Endothelial cell of umbilical vein (primary cell): ENCODE data around the gene ZNF652. TPM values are rescaled to one million over a fixed set of nuclear protein-coding genes. Genes with fewer than 3 reads are reported as not detected.

Experiments
- BruUV-seq: library from RNA; stranded (reverse); fragments of 400-500 nt; replicated peaks from 2 replicates; lab custom pipeline; 2021; lab: Mats Ljungman, UMichigan
- CTCF ChIA-PET: fragments of 300-600, 350-600 bp; sonication (Branson Sonifier 250); formaldehyde crosslinking; loops from one replicate; lab custom pipeline; 2021; ENCODE audit warnings: antibody characterized with exemption, inconsistent platforms; lab: Charles Lee
- POLR2A ChIA-PET: fragments of 300-600, 350-600 bp; sonication (Branson Sonifier 250); formaldehyde crosslinking; loops from one replicate; lab custom pipeline; 2021; ENCODE audit warnings: antibody characterized with exemption, inconsistent platforms; lab: Charles Lee
- DNase-seq: peaks from one replicate; pipeline ENCODE4 v3.0.0-alpha.2; 2011; ENCODE audit warnings: low read depth, low spot score
- FAIRE-seq: peaks from 2 replicates; lab custom pipeline; 2011; peaks lifted over from hg19 to GRCh38; lab: Jason Lieb, UNC
- H2AFZ ChIP-seq: 2 replicates; pipeline ENCODE4 v1.6.0; 2012; ENCODE audit warnings: low read depth, low read length, control low read depth, inconsistent platforms
- H3K27ac ChIP-seq: 2 replicates; pipeline ENCODE4 v1.5.1; 2011; ENCODE audit warnings: low read depth, mild to moderate bottlenecking, control low read depth, low read length, moderate library complexity; ENCODE audit not compliant: insufficient read depth
- H3K27me3 ChIP-seq, 2 experiments: 2 replicates each; pipeline versions ENCODE4 v1.6.0 to v1.6.1; 2011; ENCODE audit warnings: low read length in 2 of 2, mixed read lengths in 1 of 2; ENCODE audit not compliant: control insufficient read depth in 2 of 2, insufficient read depth in 2 of 2
- H3K36me3 ChIP-seq, 2 experiments: 2 replicates in 1 of 2; 3 replicates in 1 of 2; pipeline ENCODE4 v1.5.1; 2011; ENCODE audit warnings: low read length in 2 of 2, mild to moderate bottlenecking in 1 of 2, moderate library complexity in 1 of 2; ENCODE audit not compliant: control insufficient read depth in 2 of 2, insufficient read depth in 2 of 2; ENCODE audit errors: extremely low read depth in 1 of 2
- H3K4me1 ChIP-seq: 3 replicates; pipeline ENCODE4 v1.5.1; 2011; ENCODE audit warnings: mild to moderate bottlenecking, low read length; ENCODE audit not compliant: control insufficient read depth, insufficient read depth; ENCODE audit errors: extremely low read depth
- H3K4me2 ChIP-seq: 2 replicates; pipeline ENCODE4 v1.6.1; 2011; ENCODE audit warnings: low read length, control low read depth, mixed read lengths; ENCODE audit not compliant: insufficient read depth
- H3K4me3 ChIP-seq, 3 experiments: fragments of 200-600 bp in 1 of 3; sonication (generic), shearing (Covaris generic) in 1 of 3; replicated peaks in 1 of 3; 2 replicates each; pipeline ENCODE4 v1.5.1; 2011 to 2016; ENCODE audit warnings: control low read depth in 3 of 3, low read length in 3 of 3, mild to moderate bottlenecking in 2 of 3, inconsistent platforms in 1 of 3, low read depth in 1 of 3, moderate library complexity in 1 of 3; ENCODE audit not compliant: insufficient read depth in 1 of 3
- H3K79me2 ChIP-seq: 2 replicates; pipeline ENCODE4 v1.6.0; 2012; ENCODE audit warnings: low read length, inconsistent platforms; ENCODE audit not compliant: control insufficient read depth, insufficient read depth
- H3K9ac ChIP-seq: replicated peaks from 2 replicates; pipeline ENCODE3; 2011; ENCODE audit warnings: low read length, control low read depth; ENCODE audit not compliant: insufficient read depth; ENCODE audit errors: extremely low read depth
- H3K9me1 ChIP-seq: replicated peaks from 3 replicates; pipeline ENCODE4 v1.6.0; 2011; ENCODE audit warnings: mild to moderate bottlenecking, low read length; ENCODE audit not compliant: control insufficient read depth, insufficient read depth; ENCODE audit errors: extremely low read depth
- H3K9me3 ChIP-seq: replicated peaks from 2 replicates; pipeline ENCODE4 v1.5.1; 2012; ENCODE audit warnings: low read length, inconsistent platforms; ENCODE audit not compliant: control insufficient read depth, insufficient read depth
- H4K20me1 ChIP-seq: replicated peaks from 2 replicates; pipeline ENCODE3; 2011; ENCODE audit warnings: mild to moderate bottlenecking, low read length; ENCODE audit not compliant: control insufficient read depth, insufficient read depth; ENCODE audit errors: extremely low read depth
- EZH2 ChIP-seq: IDR thresholded peaks from 2 replicates; pipeline ENCODE4 v1.6.1; 2012; ENCODE audit warnings: borderline replicate concordance, low read depth, mild to moderate bottlenecking, moderate library complexity, low read length, inconsistent platforms; ENCODE audit not compliant: severe bottlenecking
- FOS ChIP-seq: IDR thresholded peaks from 2 replicates; pipeline ENCODE4 v1.6.1; 2011; ENCODE audit warnings: mild to moderate bottlenecking, low read length, moderate library complexity, borderline replicate concordance; ENCODE audit not compliant: insufficient read depth
- GATA2 ChIP-seq: IDR thresholded peaks from 2 replicates; pipeline ENCODE4 v1.7.0; 2011; ENCODE audit warnings: low read depth, mild to moderate bottlenecking, moderate library complexity, mixed read lengths, low read length; ENCODE audit not compliant: insufficient read length, insufficient read depth
- JUN ChIP-seq: IDR thresholded peaks from 2 replicates; pipeline ENCODE4 v1.6.1; 2011; ENCODE audit warnings: borderline replicate concordance, low read depth; ENCODE audit not compliant: insufficient read length, insufficient read depth
- MYC ChIP-seq: IDR thresholded peaks from one replicate; pipeline ENCODE4 v1.6.1; 2011; ENCODE audit warnings: mild to moderate bottlenecking, low read depth, low read length
- POLR2A ChIP-seq: IDR thresholded peaks from 2 replicates; pipeline ENCODE4 v1.6.1; 2012; ENCODE audit warnings: low read depth, mild to moderate bottlenecking, control low read depth, low read length
- POLR2AphosphoS5 ChIP-seq: IDR thresholded peaks from 2 replicates; pipeline ENCODE4 v1.6.1; 2012; ENCODE audit warnings: low read depth, mild to moderate bottlenecking, control low read depth, low read length, moderate library complexity; ENCODE audit not compliant: insufficient read depth
- dilution Hi-C: fragments of 300-500 bp; cut with MboI; formaldehyde crosslinking; loops from one replicate; pipeline ENCODE4 v1.15.0; 2019; ENCODE audit warnings: low sequenced_read_pairs; ENCODE audit not compliant: extremely low pct_ligation_motif_present
- intact Hi-C: fragments of 100-400 bp; cut with micrococcal nuclease; formaldehyde crosslinking; loops from one replicate; pipeline ENCODE4 v1.10.0; 2022
- polyA plus RNA-seq, 4 experiments: library from polyadenylated mRNA; depleted of rRNA in 3 of 4; stranded (reverse) in 3 of 4; unstranded in 1 of 4; fragments of >200 nt; gene quantifications; 2 replicates each; pipeline versions ENCODE4 v1.2.1 to v1.2.3, GENCODE V29; 2011 to 2012; ENCODE audit warnings: missing spikeins in 1 of 4
- total RNA-seq: library from RNA; stranded (reverse); gene quantifications from 2 replicates; pipeline ENCODE4 v1.2.3, GENCODE V29; 2021
- TF ChIP-seq, protein P1 (sequence below): IDR thresholded peaks from 2 replicates; pipeline ENCODE4 v1.6.1; 2011; ENCODE audit not compliant: insufficient read depth, insufficient read length
- TF ChIP-seq, protein P2 (sequence below), 2 donors: IDR thresholded peaks; 1 replicate in 1 of 2; 2 replicates in 1 of 2; pipeline ENCODE4 v1.5.1; 2011; ENCODE audit warnings: low read length in 2 of 2, mild to moderate bottlenecking in 2 of 2, moderate library complexity in 2 of 2, control low read depth in 1 of 2, inconsistent platforms in 1 of 2, low read depth in 1 of 2; ENCODE audit not compliant: insufficient read depth in 1 of 2; ENCODE audit errors: extremely low read depth in 1 of 2

The ZNF652 gene
- total and polyA plus RNA-seq, 2 donors (not counting 3 experiments of a cell fraction or from before 2014, with no cell fraction given): 6.1 to 18.6 TPM

GRCh38 chr17:49249890-49250522, 112.0 kb downstream of the ZNF652 start:
- Histone ChIP-seq H4K20me1 (no peaks in the 10 kb centered on the region), H2AFZ (no peak overlapping the region), H3K9me3 (no peaks in the 10 kb centered on the region), H3K9ac (no peak overlapping the region), H3K27ac (no peak overlapping the region), H3K36me3 (no peaks in the 10 kb centered on the region), H3K4me2 (no peak overlapping the region), H3K4me1 (no peaks in the 10 kb centered on the region), H3K4me3 (no peak overlapping the region), H3K9me1 (no peaks in the 10 kb centered on the region), H3K27me3 (no peaks in the 10 kb centered on the region), H3K79me2 (no peaks in the 10 kb centered on the region)
- TF ChIP-seq MYC (no peak), JUN (no peak), POLR2A (no peak), EZH2 (no peak), GATA2 (no peak), POLR2AphosphoS5 (no peak), FOS (no peak)
- TF ChIP-seq, protein P1, sequence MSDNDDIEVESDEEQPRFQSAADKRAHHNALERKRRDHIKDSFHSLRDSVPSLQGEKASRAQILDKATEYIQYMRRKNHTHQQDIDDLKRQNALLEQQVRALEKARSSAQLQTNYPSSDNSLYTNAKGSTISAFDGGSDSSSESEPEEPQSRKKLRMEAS: no peak
- TF ChIP-seq, protein P2, sequence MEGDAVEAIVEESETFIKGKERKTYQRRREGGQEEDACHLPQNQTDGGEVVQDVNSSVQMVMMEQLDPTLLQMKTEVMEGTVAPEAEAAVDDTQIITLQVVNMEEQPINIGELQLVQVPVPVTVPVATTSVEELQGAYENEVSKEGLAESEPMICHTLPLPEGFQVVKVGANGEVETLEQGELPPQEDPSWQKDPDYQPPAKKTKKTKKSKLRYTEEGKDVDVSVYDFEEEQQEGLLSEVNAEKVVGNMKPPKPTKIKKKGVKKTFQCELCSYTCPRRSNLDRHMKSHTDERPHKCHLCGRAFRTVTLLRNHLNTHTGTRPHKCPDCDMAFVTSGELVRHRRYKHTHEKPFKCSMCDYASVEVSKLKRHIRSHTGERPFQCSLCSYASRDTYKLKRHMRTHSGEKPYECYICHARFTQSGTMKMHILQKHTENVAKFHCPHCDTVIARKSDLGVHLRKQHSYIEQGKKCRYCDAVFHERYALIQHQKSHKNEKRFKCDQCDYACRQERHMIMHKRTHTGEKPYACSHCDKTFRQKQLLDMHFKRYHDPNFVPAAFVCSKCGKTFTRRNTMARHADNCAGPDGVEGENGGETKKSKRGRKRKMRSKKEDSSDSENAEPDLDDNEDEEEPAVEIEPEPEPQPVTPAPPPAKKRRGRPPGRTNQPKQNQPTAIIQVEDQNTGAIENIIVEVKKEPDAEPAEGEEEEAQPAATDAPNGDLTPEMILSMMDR (IDR thresholded peaks at IDR 0.05; ENCODE audit: extremely low read depth in 1 of 2, insufficient read depth in 1 of 2, low read depth in 1 of 2, low read length in 2 of 2): no peak
- FAIRE-seq (no peak), DNase-seq (no peak)
- no TSS peak for BruUV-seq
- ChIA-PET POLR2A (no interaction called here), CTCF (no interaction called here)
- intact Hi-C loops (no loop called here), dilution Hi-C loops (no loop called here)
